Embryonic facial prominence (tissue), 1 donor: ENCODE results near the gene IGF2R.
"Not testable (repeated sequence)": the region's sequence is repeated elsewhere in the genome, so short reads cannot be mapped to it uniquely, and the experiment has no call there.

Source experiments
- DNase-seq: peaks from one replicate; pipeline ENCODE4 v3.0.0-alpha.2; 2016; ENCODE audit errors: extremely low spot score

The IGF2R gene

GRCh38 chr6:159953091-159953601 is 15.7 kb upstream of the IGF2R start:
- no peak for DNase-seq

- no peak for DNase-seq
Observed at GRCh38 chr6:159955945-159956361, 12.9 kb upstream of the IGF2R start.

DNA sequence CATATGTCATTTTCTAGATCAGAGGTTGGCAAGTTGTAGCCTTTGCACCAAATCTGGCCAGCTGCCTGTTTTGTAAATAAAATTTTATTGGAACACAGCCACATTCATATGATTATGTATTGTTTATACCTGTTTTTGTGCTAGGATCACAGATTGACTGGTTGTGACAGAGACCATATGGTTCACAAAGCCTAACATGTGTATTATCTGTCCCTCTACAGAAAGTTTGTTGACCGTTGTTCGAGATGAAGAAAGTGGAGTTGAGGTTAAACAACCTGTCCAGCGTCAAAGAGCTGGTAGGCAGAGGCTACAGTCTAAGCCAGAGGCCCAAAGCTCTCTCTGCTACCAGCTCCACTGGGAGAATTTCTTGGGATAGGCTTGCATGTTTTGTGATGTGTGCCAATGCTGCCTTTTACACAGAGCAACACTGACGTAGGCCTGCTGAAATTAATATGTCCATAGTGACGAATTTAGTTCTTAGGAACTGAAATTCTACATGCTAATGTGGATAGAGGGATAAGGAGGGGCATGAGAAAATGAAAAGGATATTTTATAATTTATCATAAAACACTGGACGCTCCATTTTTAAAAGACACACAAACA is 11.7 kb upstream of the IGF2R start:
- DNase-seq = no peak

DNA sequence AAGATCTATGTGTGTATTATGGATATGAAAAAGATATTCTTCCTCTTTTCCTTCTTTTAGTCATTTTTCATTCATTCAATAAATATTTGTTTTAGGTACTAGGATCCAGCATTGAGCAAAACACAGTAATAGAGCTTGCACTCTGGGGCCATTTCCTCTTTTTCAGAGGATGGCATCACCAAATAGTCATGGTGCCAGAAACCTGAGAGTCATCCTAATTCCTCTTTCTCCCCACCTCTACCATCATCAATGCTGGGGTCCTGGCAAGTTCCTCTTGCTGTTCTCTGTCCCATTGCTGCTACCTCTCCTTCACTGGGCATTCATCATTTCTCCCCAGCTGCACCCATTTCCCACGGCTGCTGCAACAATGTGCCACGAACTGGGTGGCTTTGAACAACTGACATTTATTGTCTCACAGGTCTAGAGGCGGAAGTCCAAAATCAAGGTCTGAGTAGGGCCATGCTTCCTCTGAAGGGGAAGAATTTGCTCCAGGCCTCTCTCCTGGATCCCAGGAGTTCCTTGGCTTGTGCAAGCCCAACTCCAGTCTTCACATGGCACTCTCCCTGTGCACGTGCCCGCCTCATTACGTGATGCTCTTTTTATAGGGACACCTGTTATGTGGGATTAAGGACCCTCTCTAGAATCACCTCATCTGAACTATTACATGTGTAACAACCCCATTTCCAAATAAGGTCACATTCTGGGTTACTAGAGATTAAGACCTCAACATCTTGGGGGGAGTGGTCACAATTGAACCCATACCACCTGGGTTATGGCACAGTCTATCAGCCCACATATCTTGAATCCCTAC is 9.5 kb upstream of the IGF2R start:
- DNase-seq = no peak

DNA sequence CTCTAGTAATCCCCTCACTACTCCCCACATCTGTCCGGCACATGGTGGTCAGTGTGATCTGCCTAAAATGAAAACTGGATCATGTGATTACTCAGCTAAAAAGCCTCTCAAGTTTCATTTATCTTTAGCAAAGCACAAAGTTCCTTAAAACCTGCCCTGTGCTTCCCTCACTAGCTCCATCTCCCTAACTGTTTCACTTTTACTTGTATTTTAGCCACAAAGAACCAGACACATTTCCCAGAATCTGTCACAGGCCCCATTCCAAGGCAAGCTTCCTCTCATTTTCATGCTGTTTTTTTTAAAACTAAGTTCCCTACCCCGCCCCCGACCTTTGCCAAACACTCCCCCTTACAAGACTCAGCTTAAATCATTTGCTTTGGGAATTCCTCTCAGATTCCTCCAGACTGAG is 8.9 kb upstream of the IGF2R start:
- no peak for DNase-seq

- no peak for DNase-seq
Observed at GRCh38 chr6:159960485-159960884, 8.4 kb upstream of the IGF2R start.

GRCh38 chr6:159961528-159961927 is 7.4 kb upstream of the IGF2R start:
- no peak for DNase-seq

DNA sequence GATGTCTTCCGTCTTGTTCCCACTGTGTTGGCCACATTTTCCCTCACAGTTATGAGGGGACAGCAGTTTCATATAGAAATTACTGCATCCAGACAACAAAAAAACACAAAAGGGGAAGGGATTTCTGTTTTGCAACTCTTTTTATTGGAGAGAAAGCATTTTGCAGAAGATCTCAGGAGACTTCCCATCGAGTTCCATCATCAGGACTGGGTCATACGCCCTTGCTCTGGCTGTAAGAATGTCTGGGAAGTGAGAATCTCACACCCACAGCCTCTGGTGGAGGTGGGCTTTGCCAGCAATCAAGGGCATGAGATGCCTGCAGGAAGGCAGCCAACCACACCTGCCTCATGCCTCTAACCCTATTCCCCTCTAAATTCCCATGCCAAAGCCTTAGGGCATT is 5.8 kb upstream of the IGF2R start:
- no peak for DNase-seq

- no peak for DNase-seq
Observed at GRCh38 chr6:159964046-159964445, 4.8 kb upstream of the IGF2R start.

GRCh38 chr6:159966339-159966738 is 2.5 kb upstream of the IGF2R start:
- no peak for DNase-seq

- no peak for DNase-seq
Observed at GRCh38 chr6:159966981-159967380, 1.9 kb upstream of the IGF2R start.

DNA sequence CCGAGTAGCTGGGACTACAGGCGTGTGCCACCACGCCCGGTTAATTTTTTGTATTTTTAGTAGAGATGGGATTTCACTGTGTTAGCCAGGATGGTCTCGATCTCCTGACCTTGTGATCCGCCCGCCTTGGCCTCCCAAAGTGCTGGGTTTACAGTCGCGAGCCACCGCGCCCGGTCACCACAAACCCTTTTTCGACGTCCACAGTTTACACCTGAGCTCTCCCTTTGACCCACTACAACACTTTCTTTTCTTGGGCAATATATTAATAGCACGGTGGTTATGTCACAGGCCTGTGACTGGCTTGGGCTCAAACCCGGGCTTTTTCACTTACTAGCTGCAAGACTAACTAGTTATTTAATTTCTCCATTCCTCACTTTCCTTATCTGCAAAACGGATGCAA is 1.3 kb upstream of the IGF2R start:
- DNase-seq = not testable (repeated sequence)

DNA sequence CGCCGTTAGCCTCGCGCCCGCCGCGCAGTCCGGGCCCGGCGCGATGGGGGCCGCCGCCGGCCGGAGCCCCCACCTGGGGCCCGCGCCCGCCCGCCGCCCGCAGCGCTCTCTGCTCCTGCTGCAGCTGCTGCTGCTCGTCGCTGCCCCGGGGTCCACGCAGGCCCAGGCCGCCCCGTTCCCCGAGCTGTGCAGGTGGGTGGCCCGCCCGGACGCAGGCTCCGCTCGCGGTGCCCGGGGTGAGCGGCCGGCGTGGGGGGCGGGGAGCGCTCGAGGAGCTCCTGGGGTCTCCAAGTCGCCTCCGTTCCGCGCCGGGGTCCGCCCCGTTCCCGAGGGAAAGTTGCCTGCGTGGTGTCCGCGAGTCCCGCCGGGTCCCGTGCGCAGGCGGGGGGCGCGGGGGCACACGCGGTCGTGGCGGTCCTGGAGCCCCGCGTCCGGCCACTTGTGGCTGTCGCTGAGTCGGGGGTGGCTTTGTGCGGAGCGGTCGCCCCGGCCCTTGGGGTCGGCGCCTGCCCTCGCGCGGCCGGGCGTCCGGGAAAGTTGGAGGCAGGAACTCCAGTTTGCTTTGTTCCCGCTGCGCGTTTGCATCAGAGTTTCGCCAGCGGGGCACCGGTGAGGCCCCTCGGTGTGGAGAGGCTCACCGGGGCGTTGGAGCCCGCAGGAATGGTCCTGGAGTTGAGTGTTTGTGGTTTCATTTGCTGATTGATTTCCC is 476 bp downstream of the IGF2R start:
- DNase-seq = no peak

DNA sequence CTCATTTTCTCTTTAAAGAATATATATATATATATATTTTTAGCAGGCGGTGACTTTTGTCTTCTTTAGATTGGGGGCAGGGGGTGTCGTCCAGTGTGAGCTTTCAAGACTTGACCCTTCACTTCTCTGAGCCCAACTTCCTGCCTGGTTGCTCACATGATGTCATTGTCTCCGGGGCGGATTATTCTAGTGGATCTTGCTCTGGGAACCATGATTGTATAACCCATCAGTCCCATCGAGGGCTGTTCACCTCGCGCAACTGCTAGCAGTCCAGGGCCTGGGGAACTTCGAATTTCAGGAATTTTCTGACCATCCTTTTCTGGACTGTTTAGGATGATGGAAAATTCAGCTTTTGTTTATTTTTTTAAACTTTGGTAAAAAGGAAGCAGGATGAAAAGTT is 1.0 kb downstream of the IGF2R start:
- no peak for DNase-seq

GRCh38 chr6:159970659-159971063 is 1.8 kb downstream of the IGF2R start:
- no peak for DNase-seq

DNA sequence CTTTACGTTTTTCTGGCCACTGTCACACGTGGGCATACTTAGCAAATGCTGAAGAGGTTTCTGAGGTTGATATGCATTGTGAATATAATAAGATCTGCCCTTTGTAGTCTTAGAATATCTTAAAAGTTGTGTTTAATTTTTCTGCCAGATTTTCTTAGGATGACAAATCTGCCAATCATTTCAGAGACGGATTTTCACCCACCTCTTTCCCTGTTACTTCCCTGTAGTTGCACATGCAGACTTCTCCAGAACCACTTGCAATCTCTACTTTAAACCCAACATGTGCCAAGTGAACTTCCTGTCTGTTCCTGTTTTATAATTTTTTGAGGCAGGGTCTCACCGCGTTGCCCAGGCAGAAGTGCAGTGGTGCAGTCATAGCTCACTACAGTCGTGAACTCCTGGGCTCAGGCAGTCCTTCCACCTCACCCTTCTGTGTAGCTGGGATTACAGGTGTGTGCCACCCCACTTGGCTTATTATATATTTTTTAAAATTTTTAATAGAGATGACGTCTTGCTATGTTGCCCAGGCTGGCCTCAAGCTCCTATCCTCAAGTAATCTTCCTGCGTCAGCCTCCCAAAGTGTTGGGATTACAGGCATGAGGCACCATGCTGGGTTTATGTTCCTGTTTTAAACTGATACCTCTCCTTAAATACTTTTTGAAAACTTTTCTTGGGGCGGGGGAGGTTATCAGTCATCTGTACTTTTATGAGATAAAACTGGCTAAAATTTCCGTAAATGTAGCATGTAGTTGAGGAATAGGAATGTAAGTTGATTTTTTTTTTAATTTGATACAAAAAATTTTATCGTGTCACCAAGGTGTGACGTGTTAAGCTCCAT is 2.7 kb downstream of the IGF2R start:
- no peak for DNase-seq

DNA sequence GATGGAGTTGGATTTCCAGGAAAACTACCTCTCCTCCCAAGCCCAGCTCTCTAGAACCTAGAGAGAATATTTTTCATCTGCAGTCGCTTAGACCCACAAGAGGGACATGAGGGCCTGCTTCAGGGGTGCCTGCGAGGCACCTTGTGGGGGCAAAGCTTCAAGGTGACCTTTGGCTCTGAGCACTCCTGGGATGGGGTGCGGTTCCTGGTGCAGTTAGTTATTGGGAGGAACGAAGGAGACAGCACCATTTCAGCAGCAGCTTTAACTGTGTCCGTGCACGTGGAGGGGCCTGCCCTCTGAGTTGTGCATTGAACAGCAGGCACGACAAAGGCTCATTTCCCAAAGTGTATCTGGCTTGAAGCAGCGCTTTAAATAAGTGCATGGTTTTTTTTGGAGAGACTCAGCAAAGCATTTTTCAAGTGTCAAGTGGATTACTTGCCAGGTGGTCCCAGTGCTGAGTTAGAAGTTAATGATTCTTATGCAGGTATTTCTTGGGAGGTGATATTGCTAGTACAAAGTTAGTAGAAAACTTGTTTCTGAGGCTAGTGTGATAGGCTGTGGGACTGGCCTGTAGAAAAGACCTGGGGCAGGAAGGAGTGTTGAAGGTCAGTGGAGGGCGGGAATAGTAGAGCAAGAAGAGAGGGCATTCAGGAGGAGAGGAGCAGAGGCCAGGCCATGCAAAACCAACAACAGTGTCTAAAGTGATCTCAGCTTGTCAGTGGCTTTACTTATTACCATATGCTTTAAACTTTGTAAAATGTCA is 3.8 kb downstream of the IGF2R start:
- DNase-seq = no peak

DNA sequence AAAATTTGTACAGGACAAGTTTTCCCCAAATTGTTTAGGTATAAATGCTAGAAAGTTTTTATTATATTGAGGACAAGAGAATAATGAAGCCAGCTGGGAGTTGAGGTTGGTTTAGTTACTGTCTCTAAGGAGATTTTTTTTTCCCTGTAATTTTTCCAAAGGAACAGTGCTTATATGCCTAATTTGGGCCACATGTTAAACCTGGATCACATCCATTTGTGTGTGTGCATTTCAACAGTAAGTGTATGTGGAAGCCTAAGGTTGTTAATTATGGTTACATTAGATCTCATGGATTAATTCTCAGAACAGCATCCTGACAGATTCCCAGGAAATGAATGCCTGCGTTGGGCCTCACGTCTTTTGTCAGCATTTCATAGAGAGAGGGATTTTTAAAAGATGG is 4.5 kb downstream of the IGF2R start:
- no peak for DNase-seq

GRCh38 chr6:159973951-159974350 is 5.1 kb downstream of the IGF2R start:
- DNase-seq = no peak

DNA sequence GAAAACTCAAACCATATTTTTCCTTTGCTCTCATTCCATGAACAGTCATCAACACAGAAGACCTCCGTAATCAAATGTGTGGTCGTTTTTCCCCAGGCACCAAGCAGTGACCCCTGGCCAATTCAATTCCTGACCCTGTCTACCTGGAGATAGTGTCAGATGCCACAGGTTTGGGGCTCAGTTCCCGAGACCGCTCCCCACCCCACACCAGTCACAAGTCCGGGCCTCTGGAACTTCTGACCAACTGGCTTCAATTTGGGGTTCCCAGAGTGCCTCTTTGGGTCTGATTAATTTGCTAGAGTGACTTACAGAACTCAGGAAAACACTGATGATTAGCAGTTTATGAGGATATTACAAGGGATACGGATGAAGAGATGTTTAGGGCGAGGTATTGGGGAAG is 6.0 kb downstream of the IGF2R start:
- no peak for DNase-seq

- no peak for DNase-seq
Observed at GRCh38 chr6:159976686-159977254, 7.9 kb downstream of the IGF2R start.
